ENCODE measurements around the gene BCL2L1. TPM values are rescaled to one million over a fixed set of nuclear protein-coding genes. Genes with fewer than 3 reads are reported as not detected.
A peak's percentile ranks its signal among the peaks of the same experiment; 100 is the strongest.

Gene BCL2L1
- total RNA-seq, 1 experiment from 2014 or later: 277 TPM

GRCh38 chr20:31760519-31761240 lies 38.0 kb upstream of the BCL2L1 start:
- Histone ChIP-seq H3K27ac (ENCODE audit: low read length) (no peak overlapping the region), H3K4me3 (ENCODE audit: low read length) (no peak overlapping the region), H3K36me3 (ENCODE audit: low read depth, low read length) (peaks cover 64% of the 10 kb centered on the region), H2AFZ (ENCODE audit: low read length) (no peak overlapping the region), H4K20me1 (ENCODE audit: low read length) (peaks cover 17% of the 10 kb centered on the region; the same call in 1 of the 2 replicates), H3K9ac (ENCODE audit: low read length) (no peak overlapping the region), H3K9me2 (replicated peaks; ENCODE audit: low read length) (no peaks in the 10 kb centered on the region), H3K9me3 (ENCODE audit: low read length) (no peaks in the 10 kb centered on the region), H3K4me2 (ENCODE audit: low read length) (no peak overlapping the region), H3K4me1 (ENCODE audit: insufficient read depth, low read length) (no peaks in the 10 kb centered on the region), H3K27me3 (ENCODE audit: low read length) (no peaks in the 10 kb centered on the region), H3K79me2 (ENCODE audit: low read length) (peaks cover 93% of the 10 kb centered on the region), H3F3A (ENCODE audit: low read length, unreplicated experiment) (no peaks in the 10 kb centered on the region)
- peak; percentile 18 for DNase-seq
- intact Hi-C loops (cut with micrococcal nuclease): no loop called here
- TF ChIP-seq EZH2phosphoT487 (IDR thresholded peaks at IDR 0.05; ENCODE audit: borderline replicate concordance, low read length) (no peak), CTCF (conservative IDR thresholded peaks at IDR 0.05; ENCODE audit: low read depth, low read length) (no peak), EZH2 (IDR thresholded peaks at IDR 0.05; ENCODE audit: low read length, unreplicated experiment) (no peak)
- no TSS peak for BruUV-seq (replicated peaks)
- ChIA-PET CTCF (interaction anchor here (0.6 kb wide), 1 partner anchor 321 kb away, joined by 3 read pairs; no protein-coding TSS in a partner anchor), POLR2A (ENCODE audit: unreplicated experiment) (no interaction called here)
- ATAC-seq: peak; percentile 87

- H3K36me3 ChIP-seq (ENCODE audit: low read depth, low read length): peaks cover 59% of the 10 kb centered on the region
- H3K27ac ChIP-seq (ENCODE audit: low read length): no peak overlapping the region
- TF ChIP-seq EZH2 (IDR thresholded peaks at IDR 0.05; ENCODE audit: low read length, unreplicated experiment) (no peak), CTCF (conservative IDR thresholded peaks at IDR 0.05; ENCODE audit: low read depth, low read length) (no peak), EZH2phosphoT487 (IDR thresholded peaks at IDR 0.05; ENCODE audit: borderline replicate concordance, low read length) (no peak)
- H4K20me1 ChIP-seq (ENCODE audit: low read length): peaks cover 19% of the 10 kb centered on the region; the same call in 1 of the 2 replicates
- no peaks in the 10 kb centered on the region for H3K27me3 ChIP-seq (ENCODE audit: low read length)
- CTCF ChIA-PET: no interaction called here
- DNase-seq (no peak), ATAC-seq (peak; percentile 36)
- intact Hi-C loops (cut with micrococcal nuclease): no loop called here
- no peaks in the 10 kb centered on the region for H3F3A ChIP-seq (ENCODE audit: low read length, unreplicated experiment)
- peaks cover 93% of the 10 kb centered on the region for H3K79me2 ChIP-seq (ENCODE audit: low read length)
- no peaks in the 10 kb centered on the region for H3K9me2 ChIP-seq (replicated peaks; ENCODE audit: low read length)
- POLR2A ChIA-PET (ENCODE audit: unreplicated experiment): interaction anchor here (0.6 kb wide), 1 partner anchor 36 kb away, joined by 4 read pairs; no protein-coding TSS in a partner anchor
- no peak overlapping the region for H3K4me3 ChIP-seq (ENCODE audit: low read length)
- no peak overlapping the region for H2AFZ ChIP-seq (ENCODE audit: low read length)
- H3K9ac ChIP-seq (ENCODE audit: low read length): no peak overlapping the region
- no peaks in the 10 kb centered on the region for H3K9me3 ChIP-seq (ENCODE audit: low read length)
- no TSS peak for BruUV-seq (replicated peaks)
- H3K4me2 ChIP-seq (ENCODE audit: low read length): no peak overlapping the region
- no peaks in the 10 kb centered on the region for H3K4me1 ChIP-seq (ENCODE audit: insufficient read depth, low read length)
These were observed 37.3 kb upstream of the BCL2L1 start for GRCh38 chr20:31759836-31760518.

GRCh38 chr20:31758991-31759390 lies 36.3 kb upstream of the BCL2L1 start:
- ChIA-PET POLR2A (ENCODE audit: unreplicated experiment) (no interaction called here), CTCF (no interaction called here)
- no peaks in the 10 kb centered on the region for H3K9me3 ChIP-seq (ENCODE audit: low read length)
- H3F3A ChIP-seq (ENCODE audit: low read length, unreplicated experiment): no peaks in the 10 kb centered on the region
- H3K27me3 ChIP-seq (ENCODE audit: low read length): no peaks in the 10 kb centered on the region
- H3K9ac ChIP-seq (ENCODE audit: low read length): no peak overlapping the region
- H3K4me2 ChIP-seq (ENCODE audit: low read length): no peak overlapping the region
- no TSS peak for BruUV-seq (replicated peaks)
- intact Hi-C loops (cut with micrococcal nuclease): no loop called here
- ATAC-seq: no peak
- no peak overlapping the region for H3K4me3 ChIP-seq (ENCODE audit: low read length)
- no peak for DNase-seq
- H3K9me2 ChIP-seq (replicated peaks; ENCODE audit: low read length): no peaks in the 10 kb centered on the region
- H3K4me1 ChIP-seq (ENCODE audit: insufficient read depth, low read length): no peaks in the 10 kb centered on the region
- H2AFZ ChIP-seq (ENCODE audit: low read length): no peak overlapping the region
- peaks cover 52% of the 10 kb centered on the region for H3K36me3 ChIP-seq (ENCODE audit: low read depth, low read length)
- H3K79me2 ChIP-seq (ENCODE audit: low read length): peaks cover 93% of the 10 kb centered on the region
- TF ChIP-seq EZH2phosphoT487 (IDR thresholded peaks at IDR 0.05; ENCODE audit: borderline replicate concordance, low read length): no peak
- TF ChIP-seq CTCF (conservative IDR thresholded peaks at IDR 0.05; ENCODE audit: low read depth, low read length): no peak
- no peak for TF ChIP-seq EZH2 (IDR thresholded peaks at IDR 0.05; ENCODE audit: low read length, unreplicated experiment)
- H4K20me1 ChIP-seq (ENCODE audit: low read length): peaks cover 19% of the 10 kb centered on the region; the same call in 1 of the 2 replicates
- no peak overlapping the region for H3K27ac ChIP-seq (ENCODE audit: low read length)

Data from PC-3 (cell line).